HG03025 (cell line): ENCODE measurements around the gene GPD1.

Experiments
- ATAC-seq: cut with Tn5 transposase; IDR thresholded peaks from one replicate; pipeline ENCODE4 v1.9.1; 2021; ENCODE audit warnings: mild to moderate bottlenecking, moderate library complexity; ENCODE audit not compliant: unreplicated experiment, low FRiP score

The GPD1 gene

DNA sequence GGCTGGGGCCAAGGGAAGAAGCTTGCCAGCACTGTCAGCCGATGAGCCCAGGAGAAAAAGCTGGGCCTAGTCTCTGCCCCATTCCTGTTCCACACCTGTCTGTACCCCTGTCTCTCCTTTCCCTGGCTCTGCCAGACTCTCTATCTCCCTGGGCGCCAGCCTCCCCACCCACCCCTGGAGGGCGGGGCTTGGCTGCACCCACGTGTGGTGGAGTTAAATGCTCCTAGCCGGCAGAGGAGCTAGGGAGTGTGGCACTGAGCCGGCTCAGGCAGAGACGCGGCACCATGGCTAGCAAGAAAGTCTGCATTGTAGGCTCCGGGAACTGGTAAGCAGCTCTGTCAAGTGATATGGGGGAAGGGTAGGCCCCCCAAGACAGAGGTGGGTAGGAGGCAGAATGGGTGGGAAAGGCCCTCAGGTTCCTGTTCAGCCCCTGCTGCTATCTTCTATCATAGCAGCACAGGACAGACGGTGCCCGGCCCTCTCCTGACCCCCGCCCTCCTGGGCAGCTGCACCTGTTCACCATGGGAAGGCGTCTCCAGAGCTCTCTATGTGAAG, at the start of gene GPD1:
Gene GPD1, plus strand, starts transcription at position 242 of the 555 bp plus-strand sequence. Its CDS starts 43 bp downstream, at position 285.
- ATAC-seq, result no peak

DNA sequence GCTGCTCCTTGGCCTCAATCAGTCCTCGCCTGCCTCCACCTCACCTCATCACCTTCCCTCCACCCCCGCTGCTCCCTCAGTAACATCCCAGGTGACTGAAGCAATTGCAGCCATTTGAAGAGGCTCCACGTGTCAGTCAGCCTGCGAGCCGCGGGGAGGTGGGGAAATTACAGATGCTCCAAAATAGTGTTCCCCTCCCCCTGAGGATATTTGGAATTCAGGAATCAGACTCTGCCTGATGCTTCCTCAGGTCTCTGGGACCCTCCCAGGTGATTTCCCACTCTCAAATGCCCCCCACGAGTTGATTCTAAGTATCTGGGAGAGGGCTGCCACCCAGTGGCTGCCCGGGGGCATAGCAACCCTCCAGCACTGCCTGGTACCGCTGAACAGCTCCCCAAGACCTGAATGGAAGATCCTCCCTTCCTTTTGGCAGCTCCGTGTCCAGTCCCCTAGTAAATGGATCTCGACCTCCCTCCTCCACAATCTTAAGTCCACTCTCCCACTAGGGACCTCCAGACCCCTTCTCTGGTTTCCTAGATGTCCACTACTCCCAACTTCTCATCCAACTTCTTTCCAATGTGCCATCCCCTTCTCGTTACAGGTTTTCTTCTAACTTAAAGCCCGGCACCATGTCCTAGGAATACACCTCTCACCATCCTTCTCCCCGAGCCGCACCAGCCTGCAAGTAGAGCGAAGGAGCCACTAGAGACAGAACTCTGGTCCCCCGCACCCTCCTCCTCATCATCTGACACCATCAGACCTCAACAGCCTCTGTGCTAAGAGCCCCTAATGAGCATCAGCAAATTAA, 47.8 kb upstream of the GPD1 start:
- no peak for ATAC-seq

GRCh38 chr12:50056639-50056976, 47.2 kb upstream of the GPD1 start:
- no peak for ATAC-seq

- ATAC-seq, result no peak
Observed at GRCh38 chr12:50057000-50057841, 46.6 kb upstream of the GPD1 start, which contains the start of gene ASIC1. ASIC1 (plus strand) TSS chr12:50057596; CDS start chr12:50058767, 1,171 bp downstream.

- ATAC-seq, result no peak
Observed at GRCh38 chr12:50057896-50058670, 45.7 kb upstream of the GPD1 start.

DNA sequence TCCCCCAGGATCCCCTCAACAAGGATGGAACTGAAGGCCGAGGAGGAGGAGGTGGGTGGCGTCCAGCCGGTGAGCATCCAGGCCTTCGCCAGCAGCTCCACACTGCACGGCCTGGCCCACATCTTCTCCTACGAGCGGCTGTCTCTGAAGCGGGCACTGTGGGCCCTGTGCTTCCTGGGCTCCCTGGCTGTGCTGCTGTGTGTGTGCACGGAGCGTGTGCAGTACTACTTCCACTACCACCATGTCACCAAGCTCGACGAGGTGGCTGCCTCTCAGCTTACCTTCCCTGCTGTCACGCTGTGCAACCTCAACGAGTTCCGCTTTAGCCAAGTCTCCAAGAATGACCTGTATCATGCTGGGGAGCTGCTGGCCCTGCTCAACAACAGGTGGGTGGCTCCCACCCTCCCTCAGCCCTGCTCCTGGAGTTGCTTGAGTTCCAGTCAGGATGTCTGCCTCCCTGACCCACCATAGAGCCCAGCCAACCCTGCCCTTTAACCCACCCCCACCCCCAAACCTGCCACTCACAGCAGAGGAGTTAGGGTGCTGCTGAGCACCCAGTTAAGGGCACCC, 45.0 kb upstream of the GPD1 start:
- ATAC-seq, result no peak

DNA sequence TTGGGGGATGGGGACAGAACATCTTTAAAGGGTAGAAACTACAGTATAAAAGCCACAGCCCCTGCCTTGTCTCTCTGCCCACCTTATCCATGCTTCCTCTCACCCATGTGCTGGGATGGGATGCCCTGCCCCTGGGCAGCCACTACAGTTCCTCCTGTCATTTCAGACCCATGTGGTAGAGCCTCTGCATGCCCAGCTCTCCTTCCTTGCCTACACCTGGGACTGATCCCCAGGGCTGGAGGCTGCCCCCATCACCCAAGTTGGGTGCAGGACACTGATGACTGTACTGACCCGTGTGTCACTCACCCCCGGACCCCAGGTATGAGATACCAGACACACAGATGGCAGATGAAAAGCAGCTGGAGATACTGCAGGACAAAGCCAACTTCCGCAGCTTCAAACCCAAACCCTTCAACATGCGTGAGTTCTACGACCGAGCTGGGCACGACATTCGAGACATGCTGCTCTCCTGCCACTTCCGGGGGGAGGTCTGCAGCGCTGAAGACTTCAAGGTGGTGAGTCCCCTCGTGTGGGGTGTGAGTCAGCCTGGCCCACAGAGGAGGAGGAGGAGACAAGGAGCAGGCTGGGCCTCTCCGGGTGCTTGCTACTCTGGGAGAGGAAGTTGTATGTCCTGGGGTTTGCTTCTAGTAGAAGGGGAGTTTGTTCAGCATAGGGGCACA, 44.2 kb upstream of the GPD1 start:
- ATAC-seq, result no peak

- ATAC-seq, result no peak
Observed at GRCh38 chr12:50060120-50060468, 43.7 kb upstream of the GPD1 start.

GRCh38 chr12:50061171-50061570, 42.6 kb upstream of the GPD1 start:
- ATAC-seq, result no peak

GRCh38 chr12:50061946-50062686, 41.7 kb upstream of the GPD1 start:
- ATAC-seq, result no peak

DNA sequence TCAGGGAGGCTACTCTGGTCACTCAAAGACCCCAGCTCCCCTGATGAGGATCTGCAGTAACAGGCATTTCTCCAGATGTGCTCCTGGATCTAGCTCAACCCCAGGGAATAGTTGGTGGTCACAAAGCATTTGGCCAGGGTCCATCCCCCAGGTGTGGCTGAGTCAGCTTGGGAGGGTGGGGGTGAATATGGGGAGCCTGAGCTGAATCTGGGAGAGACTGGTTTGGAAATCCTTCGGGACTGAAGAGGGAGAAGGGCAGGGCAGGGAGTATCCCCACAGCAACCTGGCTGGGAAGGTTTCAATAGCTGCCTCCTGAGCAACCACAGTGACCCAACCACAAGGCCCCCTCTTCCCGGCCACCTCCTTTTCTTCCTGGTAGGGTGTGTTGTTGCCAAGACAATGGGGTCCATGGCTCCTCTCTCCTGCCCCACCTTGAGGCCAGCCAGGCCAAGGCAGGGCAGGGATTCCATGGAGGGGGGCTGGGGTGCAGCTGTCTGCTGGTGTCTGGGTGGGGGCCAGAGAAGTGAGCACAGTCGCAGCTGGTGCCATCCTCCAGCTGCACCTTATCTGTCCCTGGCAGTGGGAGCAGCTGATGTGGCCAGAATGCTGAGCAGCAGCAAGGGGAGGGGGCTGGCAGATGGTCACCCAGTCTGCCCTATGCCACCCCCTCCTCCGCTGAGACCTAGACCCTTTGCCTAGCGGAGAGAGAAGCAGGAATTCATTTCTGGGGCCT, 40.9 kb upstream of the GPD1 start:
- no peak for ATAC-seq

DNA sequence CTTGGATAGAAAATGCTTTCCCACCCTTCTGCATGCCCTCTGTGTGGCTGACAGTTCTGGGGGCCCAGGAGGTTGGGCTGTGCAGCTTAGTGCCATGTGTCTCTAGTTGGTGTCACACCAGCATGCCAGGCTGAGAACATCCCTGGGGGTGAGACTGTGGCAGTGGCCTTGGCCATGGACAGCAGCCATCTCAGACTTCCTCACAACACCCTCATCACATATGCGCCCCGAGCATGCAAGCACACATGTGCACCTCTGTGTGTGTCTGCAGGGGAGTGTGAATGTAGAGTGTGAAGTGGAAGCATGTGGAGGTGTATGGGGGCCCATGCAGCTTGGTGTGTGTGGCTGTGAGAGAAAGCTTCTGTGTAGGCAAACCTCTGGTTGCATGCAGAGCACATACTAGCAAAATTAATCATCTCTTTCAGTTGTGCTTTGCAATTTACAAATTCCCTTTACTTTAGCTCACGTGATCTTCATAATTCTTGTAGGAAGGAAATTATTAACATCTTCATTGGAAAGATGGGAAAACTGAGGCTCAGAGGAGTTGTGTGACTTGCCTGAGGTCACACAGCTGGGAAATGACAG, 38.0 kb upstream of the GPD1 start:
- no peak for ATAC-seq

- no peak for ATAC-seq
Observed at GRCh38 chr12:50066402-50066801, 37.4 kb upstream of the GPD1 start.

GRCh38 chr12:50069069-50069468, 34.7 kb upstream of the GPD1 start:
- ATAC-seq, result no peak

GRCh38 chr12:50069539-50069938, 34.3 kb upstream of the GPD1 start:
- ATAC-seq, result no peak

GRCh38 chr12:50070314-50071060, 33.3 kb upstream of the GPD1 start:
- no peak for ATAC-seq

- no peak for ATAC-seq
Observed at GRCh38 chr12:50072198-50072907, 31.5 kb upstream of the GPD1 start.
